KOPT-K1 (cell line): ENCODE measurements around the gene GLIS2.

ENCODE experiments used
- H3K27ac ChIP-seq: fragments of 200-600 bp; sonication (generic); 2 replicates; pipeline ENCODE4 v1.5.1; 2016; ENCODE audit warnings: antibody characterized with exemption, mild to moderate bottlenecking, low read depth, low read length; ENCODE audit not compliant: poor library complexity, severe bottlenecking
- H3K36me3 ChIP-seq: fragments of 200-600 bp; sonication (generic); 2 replicates; pipeline ENCODE4 v1.5.1; 2017; ENCODE audit warnings: antibody characterized with exemption, mild to moderate bottlenecking, low read length, moderate library complexity; ENCODE audit not compliant: insufficient read depth
- H3K9me3 ChIP-seq: fragments of 200-600 bp; sonication (generic); 2 replicates; pipeline ENCODE4 v1.5.1; 2017; ENCODE audit warnings: antibody characterized with exemption, low read length, mild to moderate bottlenecking; ENCODE audit not compliant: insufficient read depth, poor library complexity, severe bottlenecking

Gene GLIS2

GRCh38 chr16:4309102-4309832, 6.6 kb upstream of the GLIS2 start:
- H3K9me3 ChIP-seq = no peaks in the 10 kb centered on the region
- H3K27ac ChIP-seq = no peak overlapping the region
- no peaks in the 10 kb centered on the region; the same call in 1 of the 2 replicates for H3K36me3 ChIP-seq

DNA sequence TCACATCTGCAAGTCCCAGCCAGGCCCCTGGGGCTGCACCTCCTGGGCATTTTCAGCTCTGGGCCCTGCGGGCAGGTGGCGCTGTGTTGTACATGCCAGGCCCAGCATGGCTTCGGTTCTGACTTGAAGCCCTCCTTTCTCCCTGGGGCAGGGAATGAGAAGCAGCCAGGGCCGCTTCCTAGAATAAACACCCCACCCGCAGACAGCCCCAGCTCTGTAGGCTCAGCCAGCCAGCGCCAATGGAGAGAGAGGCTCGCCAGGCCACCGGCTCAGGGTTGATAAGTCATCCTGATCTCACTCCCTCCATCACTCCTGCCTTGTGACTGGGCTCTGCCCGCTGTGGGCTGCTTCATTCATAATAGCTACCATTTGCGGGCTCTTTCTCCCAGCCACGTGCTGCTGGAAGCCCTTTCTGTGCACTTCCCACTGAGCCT, 6.0 kb upstream of the GLIS2 start:
- Histone ChIP-seq H3K36me3 (no peaks in the 10 kb centered on the region; the same call in 1 of the 2 replicates), H3K9me3 (no peaks in the 10 kb centered on the region), H3K27ac (no peak overlapping the region)

DNA sequence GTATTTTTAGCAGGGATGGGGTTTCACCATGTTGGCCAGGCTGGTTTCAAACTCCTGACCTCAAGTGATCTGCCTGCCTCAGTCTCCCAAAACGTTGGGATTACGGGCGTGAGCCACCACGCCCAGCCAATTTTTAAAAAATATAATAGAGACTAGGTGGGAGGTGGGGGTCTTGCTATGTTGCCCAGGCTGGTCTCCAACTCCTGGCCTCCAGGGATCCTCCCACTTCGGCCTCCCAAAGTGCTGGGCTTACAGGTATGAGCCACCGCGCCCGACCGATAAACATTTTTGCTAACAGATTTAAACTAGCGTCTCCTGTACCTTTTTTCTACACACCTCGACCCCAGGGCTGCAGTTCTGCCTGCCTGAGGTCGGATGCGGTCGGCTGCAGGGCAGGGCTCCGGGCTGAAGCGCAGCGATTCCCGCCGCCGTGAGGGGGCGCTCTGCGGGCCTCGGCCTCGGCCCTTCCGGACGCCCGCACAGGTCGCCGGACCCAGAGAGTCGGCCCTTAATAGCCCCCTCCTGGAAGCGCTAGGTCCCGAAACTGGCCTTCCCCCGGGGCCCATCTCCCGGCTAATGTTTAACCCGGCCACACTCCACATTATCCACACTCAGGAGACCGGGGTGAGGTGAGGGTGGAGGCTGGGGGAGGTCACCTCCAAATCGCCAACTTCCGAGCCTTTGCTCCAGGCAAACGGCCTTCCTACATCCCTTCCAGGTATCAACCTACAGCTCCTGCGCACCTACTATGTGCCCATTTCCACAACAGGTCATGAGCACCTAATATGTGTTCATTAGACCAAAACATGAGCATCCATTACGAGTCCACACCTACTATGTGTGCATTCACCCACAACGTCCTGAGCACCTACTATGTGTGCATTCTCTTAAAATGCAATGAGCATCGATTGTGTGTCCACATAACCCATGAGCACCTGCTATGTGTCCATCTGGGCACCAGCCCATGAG, 2.0 kb upstream of the GLIS2 start:
- Histone ChIP-seq H3K27ac (no peak overlapping the region), H3K36me3 (no peaks in the 10 kb centered on the region), H3K9me3 (no peaks in the 10 kb centered on the region)

DNA sequence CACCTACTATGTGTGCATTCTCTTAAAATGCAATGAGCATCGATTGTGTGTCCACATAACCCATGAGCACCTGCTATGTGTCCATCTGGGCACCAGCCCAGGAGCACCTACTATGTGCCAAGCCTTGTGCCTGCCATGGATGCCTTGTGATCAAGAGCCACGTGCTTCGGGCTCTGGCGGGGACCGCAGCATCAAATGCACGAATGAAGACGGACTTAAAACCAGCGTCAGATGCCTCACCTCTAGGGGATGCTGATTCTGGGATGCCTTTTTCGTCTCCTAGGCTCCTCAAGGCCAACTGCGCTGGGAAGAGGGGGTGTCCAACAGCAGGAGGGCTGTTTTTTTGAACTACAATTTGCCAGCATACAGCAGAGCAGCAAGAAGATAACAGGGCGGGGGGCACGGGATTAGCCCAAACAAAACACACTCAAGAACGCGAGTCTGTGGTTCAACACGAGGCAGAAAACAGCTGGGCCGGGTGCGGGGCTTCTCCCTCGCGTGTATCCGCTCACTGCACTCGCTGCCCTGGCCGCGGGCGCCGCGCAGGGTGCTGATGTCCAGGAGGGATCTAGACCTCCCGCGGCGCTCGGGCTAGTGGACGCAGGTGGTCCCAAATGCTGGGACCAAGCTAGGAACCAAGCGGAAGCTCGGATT, 1.2 kb upstream of the GLIS2 start:
- H3K9me3 ChIP-seq = no peaks in the 10 kb centered on the region
- no peaks in the 10 kb centered on the region for H3K36me3 ChIP-seq
- no peak overlapping the region for H3K27ac ChIP-seq

DNA sequence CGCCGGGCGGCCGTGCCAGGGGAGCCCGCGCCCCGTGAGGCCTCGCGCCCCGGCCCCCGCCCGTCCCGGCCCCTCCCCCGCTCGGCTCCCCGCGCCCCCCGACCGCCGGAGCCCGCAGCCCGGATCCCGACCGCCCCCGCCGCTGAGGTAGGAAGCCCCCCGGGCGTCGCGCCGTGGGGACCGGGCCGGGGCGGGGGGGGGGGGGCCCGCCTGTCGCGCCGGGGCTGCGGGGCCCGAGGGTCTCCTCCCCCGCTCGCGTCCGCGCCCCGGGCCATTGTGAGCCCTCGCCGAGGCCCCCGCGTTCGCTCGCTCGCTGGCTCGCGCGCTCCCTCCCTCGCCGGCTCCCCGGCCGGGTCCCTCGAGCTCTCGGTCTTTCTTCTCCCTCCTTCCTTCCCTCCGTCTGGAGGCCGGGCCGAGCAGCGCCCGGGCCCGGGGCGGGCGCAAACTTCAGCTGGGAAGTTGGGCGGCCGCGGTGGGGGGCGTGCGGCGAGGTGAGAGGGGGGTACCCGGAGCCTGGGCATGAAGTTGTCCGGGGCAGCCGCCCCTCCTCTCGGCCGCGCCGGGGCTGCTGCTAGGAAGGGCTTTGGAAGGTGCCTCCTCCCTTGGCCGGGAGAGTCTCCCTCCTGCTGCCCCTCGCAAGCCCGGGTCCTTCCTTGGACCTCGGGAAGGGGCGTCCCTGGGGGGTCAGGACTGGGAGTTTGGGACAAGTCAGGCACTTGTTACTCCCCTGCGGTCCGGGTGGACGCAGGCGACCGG, 419 bp downstream of the GLIS2 start:
- no peaks in the 10 kb centered on the region for H3K36me3 ChIP-seq
- no peak overlapping the region for H3K27ac ChIP-seq
- no peaks in the 10 kb centered on the region for H3K9me3 ChIP-seq

GRCh38 chr16:4316864-4317531, 1.1 kb downstream of the GLIS2 start:
- Histone ChIP-seq H3K27ac (no peak overlapping the region), H3K9me3 (no peaks in the 10 kb centered on the region), H3K36me3 (no peaks in the 10 kb centered on the region)

DNA sequence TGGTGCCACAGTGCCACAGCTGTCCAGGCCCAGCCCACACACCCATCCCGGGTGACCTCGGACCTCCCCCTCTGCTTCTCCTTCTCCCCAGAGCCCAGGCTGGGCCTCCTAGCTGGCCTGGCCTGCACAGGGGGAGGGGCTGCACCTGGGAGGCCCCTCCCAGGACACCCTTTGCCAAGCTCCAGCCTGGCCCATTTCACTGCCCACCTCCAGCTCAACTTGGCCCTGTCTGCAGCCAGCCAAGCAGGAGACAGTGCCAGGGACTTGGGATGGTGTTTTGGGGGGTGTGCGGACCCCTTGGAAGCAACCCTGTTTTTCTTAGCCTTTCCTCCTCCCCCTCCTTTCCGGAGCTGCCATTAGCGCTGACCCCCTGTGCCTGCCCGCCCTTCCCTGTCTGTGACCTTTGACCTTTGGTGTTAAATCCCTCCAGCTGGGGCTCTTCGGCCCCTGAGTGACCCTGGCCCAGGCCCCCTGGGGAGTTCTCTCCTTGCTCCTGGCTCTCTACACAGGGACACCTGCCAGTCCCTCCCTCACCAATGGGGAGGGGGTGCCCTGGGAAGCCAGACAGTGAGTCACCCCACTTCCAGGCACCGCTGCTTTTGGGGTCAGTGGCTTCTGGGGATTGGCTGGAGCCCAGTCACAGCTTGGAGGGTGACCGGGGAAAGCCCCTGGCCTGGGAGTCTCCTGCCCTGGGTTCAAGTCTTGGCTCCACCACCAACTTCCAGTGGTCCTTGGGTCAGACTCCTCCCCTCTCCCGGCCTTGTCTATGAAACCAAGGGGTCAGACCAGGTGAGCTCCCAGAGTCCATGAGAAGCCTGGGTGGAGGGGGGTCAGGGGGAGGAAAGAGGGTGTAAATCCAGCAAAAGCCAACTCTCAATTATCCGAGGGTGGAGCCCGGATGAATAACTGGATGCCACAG, 1.9 kb downstream of the GLIS2 start:
- Histone ChIP-seq H3K36me3 (no peaks in the 10 kb centered on the region), H3K27ac (no peak overlapping the region), H3K9me3 (no peaks in the 10 kb centered on the region)

GRCh38 chr16:4318451-4318910, 2.6 kb downstream of the GLIS2 start:
- no peaks in the 10 kb centered on the region for H3K9me3 ChIP-seq

GRCh38 chr16:4318967-4319366, 3.1 kb downstream of the GLIS2 start:
- Histone ChIP-seq H3K36me3 (no peaks in the 10 kb centered on the region), H3K27ac (no peak overlapping the region), H3K9me3 (no peaks in the 10 kb centered on the region)

More at GRCh38 chr16:4318451-4318910, 2.6 kb downstream of the GLIS2 start:
- Histone ChIP-seq H3K27ac (no peak overlapping the region), H3K36me3 (no peaks in the 10 kb centered on the region)

- H3K36me3 ChIP-seq = no peaks in the 10 kb centered on the region
- no peaks in the 10 kb centered on the region for H3K9me3 ChIP-seq
- no peak overlapping the region for H3K27ac ChIP-seq
Measured at GRCh38 chr16:4319454-4320421, 3.9 kb downstream of the GLIS2 start.

DNA sequence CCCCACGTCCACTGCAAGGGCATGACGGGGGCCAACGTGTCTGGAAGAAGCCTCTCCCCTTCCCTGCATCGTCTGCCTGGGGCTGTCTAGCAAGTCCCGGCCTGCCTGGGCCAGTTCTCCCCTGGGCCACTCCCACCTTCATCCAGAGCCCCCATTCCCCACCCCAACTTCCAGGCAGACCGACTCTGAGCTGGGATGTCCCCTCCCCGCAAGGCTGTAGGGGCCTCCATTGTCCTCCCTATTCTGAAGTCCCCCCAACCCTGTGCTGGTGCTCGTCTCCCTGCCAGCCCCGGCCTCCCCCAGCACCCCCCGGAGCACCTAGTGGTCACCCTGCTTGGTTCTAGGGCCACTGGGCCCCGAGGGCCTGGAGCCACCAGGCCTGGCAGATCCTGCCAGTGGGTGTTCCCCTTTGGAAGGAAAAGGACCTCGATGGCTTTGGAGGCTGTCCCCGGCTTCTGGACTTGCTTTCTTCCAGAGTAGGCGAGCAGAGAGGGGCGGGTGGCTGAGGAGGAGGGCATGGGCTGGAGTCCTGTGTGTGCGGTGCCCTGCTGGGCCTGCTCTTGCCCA, 4.8 kb downstream of the GLIS2 start:
- Histone ChIP-seq H3K9me3 (no peaks in the 10 kb centered on the region), H3K27ac (no peak overlapping the region), H3K36me3 (no peaks in the 10 kb centered on the region)
